Measurements from ENCODE around the gene PDLIM7. TPM values are rescaled to one million over a fixed set of nuclear protein-coding genes. Genes with fewer than 3 reads are reported as not detected.

Gene PDLIM7
- total RNA-seq, 1 experiment from 2014 or later = 132 TPM

DNA sequence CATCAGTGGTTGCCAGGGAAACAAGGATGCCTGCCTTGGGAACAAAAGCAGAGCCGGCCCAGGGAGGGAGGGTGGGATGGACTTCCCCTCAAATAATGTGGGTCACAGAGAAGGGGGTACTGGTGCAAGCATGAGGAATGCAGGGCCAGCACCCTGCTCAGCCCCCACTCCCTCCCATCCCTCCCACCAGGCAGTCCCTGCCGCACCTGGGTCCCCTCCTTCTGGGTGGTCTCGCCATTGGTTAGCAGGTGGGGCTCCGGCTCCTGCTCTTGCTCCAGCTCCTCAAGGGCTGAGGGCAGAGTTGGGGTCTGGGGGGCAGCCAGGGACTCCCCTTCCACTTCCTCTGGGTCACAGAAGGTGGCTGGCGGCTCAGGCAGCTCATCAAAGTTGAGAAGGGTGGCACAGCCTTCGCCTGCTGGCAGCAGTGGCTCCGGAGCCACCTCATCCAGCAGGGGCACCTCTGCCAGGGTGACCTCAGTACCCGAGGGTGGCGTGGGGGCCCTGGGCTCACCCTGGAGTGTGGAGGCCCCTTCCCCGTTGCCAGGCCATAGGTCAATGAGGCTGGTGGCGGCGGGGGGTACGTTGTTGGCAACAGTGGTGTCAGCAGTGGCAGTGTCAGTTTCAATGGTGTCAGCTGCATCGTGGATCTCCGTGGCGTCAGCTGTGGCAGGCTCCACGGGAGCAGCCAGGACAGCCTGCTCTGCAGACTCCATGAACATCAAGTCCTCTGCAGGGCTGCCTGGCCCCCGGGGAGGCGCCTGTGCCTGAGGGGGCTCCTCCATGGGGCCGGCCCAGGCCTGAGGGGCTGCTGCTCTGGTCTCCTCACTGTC, 39.3 kb downstream of the PDLIM7 start:
- H3K36me3 ChIP-seq (ENCODE audit: insufficient read depth, low read length, poor library complexity, severe bottlenecking) = peaks cover 39% of the 10 kb centered on the region
- H3K27me3 ChIP-seq (replicated peaks; ENCODE audit: insufficient read depth, low read depth, low read length, poor library complexity) = no peaks in the 10 kb centered on the region
- POLR2A ChIA-PET (ENCODE audit: low non-redundant PET) = interaction anchor here (0.5 kb wide), 1 partner anchor 23 kb away, joined by 5 read pairs; no protein-coding TSS in a partner anchor
- H3K4me1 ChIP-seq (ENCODE audit: insufficient read depth, low read length, poor library complexity, severe bottlenecking) = peaks cover 13% of the 10 kb centered on the region
- H3K4me3 ChIP-seq (ENCODE audit: low read depth, low read length, poor library complexity, severe bottlenecking) = no peak overlapping the region
- DNase-seq (ENCODE audit: low spot score) = no peak
- no peak for TF ChIP-seq EZH2 (IDR thresholded peaks at IDR 0.05; ENCODE audit: borderline replicate concordance, low read depth, low read length, poor library complexity, severe bottlenecking)
- TF ChIP-seq, protein P1, sequence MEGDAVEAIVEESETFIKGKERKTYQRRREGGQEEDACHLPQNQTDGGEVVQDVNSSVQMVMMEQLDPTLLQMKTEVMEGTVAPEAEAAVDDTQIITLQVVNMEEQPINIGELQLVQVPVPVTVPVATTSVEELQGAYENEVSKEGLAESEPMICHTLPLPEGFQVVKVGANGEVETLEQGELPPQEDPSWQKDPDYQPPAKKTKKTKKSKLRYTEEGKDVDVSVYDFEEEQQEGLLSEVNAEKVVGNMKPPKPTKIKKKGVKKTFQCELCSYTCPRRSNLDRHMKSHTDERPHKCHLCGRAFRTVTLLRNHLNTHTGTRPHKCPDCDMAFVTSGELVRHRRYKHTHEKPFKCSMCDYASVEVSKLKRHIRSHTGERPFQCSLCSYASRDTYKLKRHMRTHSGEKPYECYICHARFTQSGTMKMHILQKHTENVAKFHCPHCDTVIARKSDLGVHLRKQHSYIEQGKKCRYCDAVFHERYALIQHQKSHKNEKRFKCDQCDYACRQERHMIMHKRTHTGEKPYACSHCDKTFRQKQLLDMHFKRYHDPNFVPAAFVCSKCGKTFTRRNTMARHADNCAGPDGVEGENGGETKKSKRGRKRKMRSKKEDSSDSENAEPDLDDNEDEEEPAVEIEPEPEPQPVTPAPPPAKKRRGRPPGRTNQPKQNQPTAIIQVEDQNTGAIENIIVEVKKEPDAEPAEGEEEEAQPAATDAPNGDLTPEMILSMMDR (conservative IDR thresholded peaks at IDR 0.05; ENCODE audit: low read depth, low read length) = no peak
- intact Hi-C loops (cut with micrococcal nuclease; ENCODE audit: unreplicated experiment) = no loop called here
- CTCF ChIA-PET = interaction anchor here (0.6 to 1.4 kb wide), 3 partner anchors 53 to 344 kb away, joined by 3 to 5 read pairs (median 5); no protein-coding TSS in a partner anchor
- H3K27ac ChIP-seq (ENCODE audit: low read depth, low read length, poor library complexity, severe bottlenecking) = no peak overlapping the region
- no TSS peak for BruUV-seq (replicated peaks)
- H3K9me3 ChIP-seq (ENCODE audit: low read depth, low read length, poor library complexity, severe bottlenecking) = no peaks in the 10 kb centered on the region

DNA sequence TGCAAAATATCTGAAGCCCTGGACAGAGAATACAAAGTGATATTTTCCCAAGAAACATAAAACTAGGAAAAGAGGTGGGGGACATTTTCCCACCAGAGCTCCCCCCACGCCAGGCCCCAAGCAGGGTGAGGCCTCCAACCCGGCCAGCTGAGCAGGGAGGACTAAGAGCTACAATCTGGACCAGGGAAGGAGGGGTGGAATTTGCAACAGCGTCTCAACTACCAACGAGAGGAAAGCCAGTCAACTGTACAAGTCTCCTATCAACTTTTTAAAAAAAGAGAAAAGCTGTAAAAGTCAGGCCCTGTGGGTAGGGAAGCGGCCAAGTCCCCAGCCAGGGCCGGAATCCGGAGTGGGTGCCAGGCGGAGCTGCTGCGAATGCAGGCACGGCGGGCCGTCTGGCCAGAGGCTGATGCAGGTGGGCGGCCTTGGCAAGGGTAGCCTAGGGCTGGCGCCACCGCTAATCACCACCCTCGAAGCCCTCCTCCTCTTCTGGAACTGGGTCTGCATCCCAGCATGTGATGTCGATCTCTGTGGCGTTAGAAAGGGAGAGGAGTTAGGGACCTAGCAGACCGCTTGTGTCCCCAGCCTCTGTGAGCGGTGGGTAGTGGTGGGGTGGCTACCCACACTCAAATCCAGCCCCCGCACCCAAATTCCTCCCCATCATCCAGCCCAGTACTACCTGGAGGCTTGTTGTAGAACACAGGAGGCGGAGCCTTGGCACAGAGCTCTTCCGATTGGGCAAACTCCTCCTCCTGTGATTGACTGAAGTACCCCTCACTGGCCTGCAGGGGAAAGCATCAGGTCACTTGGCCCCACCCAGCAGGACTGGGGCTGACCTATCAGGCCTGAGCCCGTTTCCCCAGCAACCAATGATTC, 40.2 kb downstream of the PDLIM7 start:
- ChIA-PET POLR2A (ENCODE audit: low non-redundant PET) (interaction anchor here (0.5 to 0.6 kb wide), 2 partner anchors 24 to 346 kb away, joined by 3 to 5 read pairs; no protein-coding TSS in a partner anchor), CTCF (interaction anchor here (0.6 to 1.4 kb wide), 3 partner anchors 53 to 343 kb away, joined by 3 to 5 read pairs (median 5); no protein-coding TSS in a partner anchor)
- TF ChIP-seq, protein P1 (conservative IDR thresholded peaks at IDR 0.05; ENCODE audit: low read depth, low read length) = peak; percentile 48; the same call in 1 of the 2 replicates
- TF ChIP-seq EZH2 (IDR thresholded peaks at IDR 0.05; ENCODE audit: borderline replicate concordance, low read depth, low read length, poor library complexity, severe bottlenecking) = no peak
- Histone ChIP-seq H3K27me3 (replicated peaks; ENCODE audit: insufficient read depth, low read depth, low read length, poor library complexity) (no peaks in the 10 kb centered on the region), H3K9me3 (ENCODE audit: low read depth, low read length, poor library complexity, severe bottlenecking) (no peaks in the 10 kb centered on the region), H3K27ac (ENCODE audit: low read depth, low read length, poor library complexity, severe bottlenecking) (no peak overlapping the region), H3K4me3 (ENCODE audit: low read depth, low read length, poor library complexity, severe bottlenecking) (no peak overlapping the region), H3K4me1 (ENCODE audit: insufficient read depth, low read length, poor library complexity, severe bottlenecking) (peaks cover 13% of the 10 kb centered on the region), H3K36me3 (ENCODE audit: insufficient read depth, low read length, poor library complexity, severe bottlenecking) (peaks cover 35% of the 10 kb centered on the region)
- TSS peak; percentile 76 for BruUV-seq (replicated peaks)
- intact Hi-C loops (cut with micrococcal nuclease; ENCODE audit: unreplicated experiment) = no loop called here
- DNase-seq (ENCODE audit: low spot score) = peak; percentile 96

DNA sequence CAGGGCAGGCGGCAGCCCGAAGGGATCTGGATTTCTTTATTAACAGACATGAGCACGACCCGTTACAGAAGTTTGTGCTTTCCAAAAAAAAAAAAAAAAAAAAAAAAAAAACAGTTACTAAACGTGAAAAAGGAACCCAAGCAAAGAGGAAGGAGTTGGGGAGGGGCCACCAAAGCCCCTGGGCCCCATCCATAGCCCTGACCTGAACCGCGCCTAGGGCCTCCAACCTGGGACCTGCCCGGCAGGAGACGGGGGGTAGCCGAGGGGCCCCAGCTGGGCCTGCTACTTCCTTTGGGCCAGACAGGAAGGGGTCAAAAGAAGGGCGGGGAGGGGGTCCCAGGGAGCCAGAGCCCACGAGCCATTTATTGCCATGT, 40.8 kb downstream of the PDLIM7 start:
- no peaks in the 10 kb centered on the region for H3K9me3 ChIP-seq (ENCODE audit: low read depth, low read length, poor library complexity, severe bottlenecking)
- no peak for TF ChIP-seq EZH2 (IDR thresholded peaks at IDR 0.05; ENCODE audit: borderline replicate concordance, low read depth, low read length, poor library complexity, severe bottlenecking)
- TF ChIP-seq, protein P1 (conservative IDR thresholded peaks at IDR 0.05; ENCODE audit: low read depth, low read length) = no peak; the same call in 1 of the 2 replicates
- DNase-seq (ENCODE audit: low spot score) = no peak
- no peak overlapping the region for H3K4me3 ChIP-seq (ENCODE audit: low read depth, low read length, poor library complexity, severe bottlenecking)
- H3K4me1 ChIP-seq (ENCODE audit: insufficient read depth, low read length, poor library complexity, severe bottlenecking) = peaks cover 13% of the 10 kb centered on the region
- ChIA-PET CTCF (interaction anchor here (1.3 to 1.4 kb wide), 2 partner anchors 52 to 66 kb away, joined by 5 read pairs; no protein-coding TSS in a partner anchor), POLR2A (ENCODE audit: low non-redundant PET) (no interaction called here)
- no peak overlapping the region for H3K27ac ChIP-seq (ENCODE audit: low read depth, low read length, poor library complexity, severe bottlenecking)
- intact Hi-C loops (cut with micrococcal nuclease; ENCODE audit: unreplicated experiment) = no loop called here
- H3K27me3 ChIP-seq (replicated peaks; ENCODE audit: insufficient read depth, low read depth, low read length, poor library complexity) = no peaks in the 10 kb centered on the region
- BruUV-seq (replicated peaks) = no TSS peak
- H3K36me3 ChIP-seq (ENCODE audit: insufficient read depth, low read length, poor library complexity, severe bottlenecking) = peaks cover 35% of the 10 kb centered on the region
